Peyer's patch (tissue), 4 donors: ENCODE measurements around the gene RNF180.

Source experiments
- POLR2A ChIP-seq, 2 donors: fragments of 450-650 bp; IDR thresholded peaks; one replicate each; pipeline ENCODE4 v1.5.1; 2017; ENCODE audit warnings: antibody characterized with exemption in 2 of 2, mild to moderate bottlenecking in 2 of 2, moderate library complexity in 2 of 2
- TF ChIP-seq, protein P1 (sequence below), 6 experiments: fragments of 450-650 bp in 4 of 6; fragments of 200-600 bp in 2 of 6; sonication (generic) in 1 of 6; IDR thresholded peaks; one replicate each; pipeline ENCODE4 v1.5.1; 2017 to 2019; ENCODE audit warnings: antibody characterized with exemption in 6 of 6, mild to moderate bottlenecking in 3 of 6, moderate library complexity in 1 of 6

DNA sequence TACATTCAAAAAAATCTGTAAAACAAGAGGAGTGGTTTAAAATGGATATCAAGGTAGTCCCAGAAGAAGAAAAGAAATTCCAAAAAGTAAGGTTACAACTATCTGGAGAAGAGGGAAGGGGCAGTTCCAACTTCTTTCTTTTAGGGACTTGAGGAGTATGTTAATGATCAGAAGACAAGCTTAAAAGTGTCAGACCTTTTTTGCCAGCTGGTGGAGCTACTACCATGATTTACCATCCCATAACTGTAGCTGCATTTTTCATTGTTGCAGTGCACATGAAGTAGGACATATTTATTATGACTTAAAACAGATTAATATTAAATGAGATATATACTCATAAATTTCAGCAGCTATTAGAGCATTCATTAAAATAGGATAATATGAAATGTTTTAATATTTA, 181.7 kb downstream of the RNF180 start:
- TF ChIP-seq POLR2A (IDR thresholded peaks at IDR 0.05): no peak
- TF ChIP-seq, protein P1, sequence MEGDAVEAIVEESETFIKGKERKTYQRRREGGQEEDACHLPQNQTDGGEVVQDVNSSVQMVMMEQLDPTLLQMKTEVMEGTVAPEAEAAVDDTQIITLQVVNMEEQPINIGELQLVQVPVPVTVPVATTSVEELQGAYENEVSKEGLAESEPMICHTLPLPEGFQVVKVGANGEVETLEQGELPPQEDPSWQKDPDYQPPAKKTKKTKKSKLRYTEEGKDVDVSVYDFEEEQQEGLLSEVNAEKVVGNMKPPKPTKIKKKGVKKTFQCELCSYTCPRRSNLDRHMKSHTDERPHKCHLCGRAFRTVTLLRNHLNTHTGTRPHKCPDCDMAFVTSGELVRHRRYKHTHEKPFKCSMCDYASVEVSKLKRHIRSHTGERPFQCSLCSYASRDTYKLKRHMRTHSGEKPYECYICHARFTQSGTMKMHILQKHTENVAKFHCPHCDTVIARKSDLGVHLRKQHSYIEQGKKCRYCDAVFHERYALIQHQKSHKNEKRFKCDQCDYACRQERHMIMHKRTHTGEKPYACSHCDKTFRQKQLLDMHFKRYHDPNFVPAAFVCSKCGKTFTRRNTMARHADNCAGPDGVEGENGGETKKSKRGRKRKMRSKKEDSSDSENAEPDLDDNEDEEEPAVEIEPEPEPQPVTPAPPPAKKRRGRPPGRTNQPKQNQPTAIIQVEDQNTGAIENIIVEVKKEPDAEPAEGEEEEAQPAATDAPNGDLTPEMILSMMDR (IDR thresholded peaks at IDR 0.05): no peak
